ENCODE results near the gene CXCR2. TPM values are rescaled to one million over a fixed set of nuclear protein-coding genes. Genes with fewer than 3 reads are reported as not detected.

CXCR2 gene
- total and polyA plus RNA-seq, 2 of the 8 experiments (the other 6 are each of a cell fraction or from before 2014, with no cell fraction given) = 1.4 to 1.6 TPM

- TF ChIP-seq PHF8 (conservative IDR thresholded peaks at IDR 0.05; ENCODE audit: low read depth, low read length) (no peak), JUN (IDR thresholded peaks at IDR 0.05; ENCODE audit: low read depth, low read length) (no peak), RXRA (IDR thresholded peaks at IDR 0.05; ENCODE audit: insufficient read depth, low read depth, low read length) (no peak), GTF2F1 (IDR thresholded peaks at IDR 0.05; ENCODE audit: borderline replicate concordance, low read depth, low read length) (no peak), SIX5 (IDR thresholded peaks at IDR 0.05; ENCODE audit: low read depth, low read length) (no peak), NANOG (IDR thresholded peaks at IDR 0.05; ENCODE audit: insufficient read depth, low read depth, low read length, poor library complexity, severe bottlenecking) (no peak), CREB1 (IDR thresholded peaks at IDR 0.05) (no peak), TEAD4 (IDR thresholded peaks at IDR 0.05; ENCODE audit: low read depth, low read length) (no peak), GABPA (IDR thresholded peaks at IDR 0.05; ENCODE audit: borderline replicate concordance, insufficient read depth, low read length) (no peak)
These were observed 54.8 kb downstream of the CXCR2 start (continued) for GRCh38 chr2:218180467-218181114.
